ENCODE data around the gene PYY.

The PYY gene

GRCh38 chr17:43945074-43945829, 8.5 kb downstream of the PYY start:
- TF ChIP-seq TAF1 (IDR thresholded peaks at IDR 0.05; ENCODE audit: borderline replicate concordance, insufficient read depth, low read length) = no peak
- no peak for TF ChIP-seq REST (IDR thresholded peaks at IDR 0.05; ENCODE audit: insufficient read depth in 1 of 2, low read depth in 2 of 2, low read length in 2 of 2)
- no peak for TF ChIP-seq SIN3A (IDR thresholded peaks at IDR 0.05; ENCODE audit: borderline replicate concordance, insufficient read depth, low read length)
- TF ChIP-seq FOXP2 (optimal IDR thresholded peaks at IDR 0.05; ENCODE audit: borderline replicate concordance, extremely low read depth, extremely low read length, insufficient read depth) = no peak
- no peak for TF ChIP-seq POLR2AphosphoS5 (IDR thresholded peaks at IDR 0.05; ENCODE audit: low read depth, low read length)

GRCh38 chr17:43942051-43942685, 11.6 kb downstream of the PYY start, which contains the start of gene PPY:
Gene PPY, minus strand, starts transcription at chr17:43942476. Its CDS starts 822 bp downstream, at chr17:43941654.
- no peak for TF ChIP-seq REST (IDR thresholded peaks at IDR 0.05; ENCODE audit: insufficient read depth in 1 of 2, low read depth in 2 of 2, low read length in 2 of 2)
- no peak for TF ChIP-seq SIN3A (IDR thresholded peaks at IDR 0.05; ENCODE audit: borderline replicate concordance, insufficient read depth, low read length)
- TF ChIP-seq POLR2AphosphoS5 (IDR thresholded peaks at IDR 0.05; ENCODE audit: low read depth, low read length) = no peak
- TF ChIP-seq TAF1 (IDR thresholded peaks at IDR 0.05; ENCODE audit: borderline replicate concordance, insufficient read depth, low read length) = no peak
- no peak for TF ChIP-seq FOXP2 (optimal IDR thresholded peaks at IDR 0.05; ENCODE audit: borderline replicate concordance, extremely low read depth, extremely low read length, insufficient read depth)

GRCh38 chr17:43940630-43941029, 13.1 kb downstream of the PYY start:
- TF ChIP-seq SIN3A (IDR thresholded peaks at IDR 0.05; ENCODE audit: borderline replicate concordance, insufficient read depth, low read length) = no peak
- TF ChIP-seq REST (IDR thresholded peaks at IDR 0.05; ENCODE audit: insufficient read depth in 1 of 2, low read depth in 2 of 2, low read length in 2 of 2) = no peak

GRCh38 chr17:43939886-43940285, 13.9 kb downstream of the PYY start:
- TF ChIP-seq TAF1 (IDR thresholded peaks at IDR 0.05; ENCODE audit: borderline replicate concordance, insufficient read depth, low read length) (no peak), POLR2AphosphoS5 (IDR thresholded peaks at IDR 0.05; ENCODE audit: low read depth, low read length) (no peak), REST (IDR thresholded peaks at IDR 0.05; ENCODE audit: insufficient read depth in 1 of 2, low read depth in 2 of 2, low read length in 2 of 2) (no peak), FOXP2 (optimal IDR thresholded peaks at IDR 0.05; ENCODE audit: borderline replicate concordance, extremely low read depth, extremely low read length, insufficient read depth) (no peak), SIN3A (IDR thresholded peaks at IDR 0.05; ENCODE audit: borderline replicate concordance, insufficient read depth, low read length) (no peak)
